ENCODE results near the gene PCSK5. TPM values are rescaled to one million over a fixed set of nuclear protein-coding genes. Genes with fewer than 3 reads are reported as not detected.

Gene PCSK5
- polyA plus RNA-seq, 2 donors = 4.2 to 6.1 TPM

- Histone ChIP-seq H3K27ac (ENCODE audit: low read depth in 2 of 2, low read length in 1 of 2) (peak overlapping the region in 1 of 2 donors; percentile 9), H3K4me1 (ENCODE audit: control insufficient read depth in 2 of 2, insufficient read depth in 2 of 2, low read length in 1 of 2) (peaks cover 0 to 4% of the 10 kb centered on the region in 2 donors), H3K4me3 (ENCODE audit: low read depth in 1 of 2, low read length in 2 of 2) (no peak overlapping the region), H3K36me3 (ENCODE audit: control insufficient read depth in 2 of 2, insufficient read depth in 2 of 2, low read length in 1 of 2) (peaks cover 2 to 8% of the 10 kb centered on the region in 2 donors), H3K9me3 (ENCODE audit: control insufficient read depth in 2 of 2, insufficient read depth in 1 of 2, low read depth in 1 of 2, low read length in 1 of 2) (no peaks in the 10 kb centered on the region), H3K27me3 (ENCODE audit: control insufficient read depth in 1 of 2, insufficient read depth in 2 of 2, low read length in 2 of 2) (no peaks in the 10 kb centered on the region)
- 76 to 79% methylated on average over 5 of the region's 5 CpGs for WGBS, 2 donors
Observed at GRCh38 chr9:75990156-75990555, 99.7 kb downstream of the PCSK5 start.

GRCh38 chr9:75990576-75991304, 100.3 kb downstream of the PCSK5 start:
- 74 to 79% methylated on average over 6 of the region's 6 CpGs for WGBS, 2 donors
- H3K27ac ChIP-seq (ENCODE audit: low read depth in 2 of 2, low read length in 1 of 2) = no peak overlapping the region

GRCh38 chr9:75992482-75993206, 102.2 kb downstream of the PCSK5 start:
- Histone ChIP-seq H3K36me3 (ENCODE audit: control insufficient read depth in 2 of 2, insufficient read depth in 2 of 2, low read length in 1 of 2) (peaks cover 0 to 6% of the 10 kb centered on the region in 2 donors), H3K9me3 (ENCODE audit: control insufficient read depth in 2 of 2, insufficient read depth in 1 of 2, low read depth in 1 of 2, low read length in 1 of 2) (no peaks in the 10 kb centered on the region), H3K27ac (ENCODE audit: low read depth in 2 of 2, low read length in 1 of 2) (no peak overlapping the region), H3K4me1 (ENCODE audit: control insufficient read depth in 2 of 2, insufficient read depth in 2 of 2, low read length in 1 of 2) (peaks cover 0 to 4% of the 10 kb centered on the region in 2 donors), H3K4me3 (ENCODE audit: low read depth in 1 of 2, low read length in 2 of 2) (no peak overlapping the region), H3K27me3 (ENCODE audit: control insufficient read depth in 1 of 2, insufficient read depth in 2 of 2, low read length in 2 of 2) (no peaks in the 10 kb centered on the region)
- 74 to 76% methylated on average over 8 of the region's 8 CpGs for WGBS, 2 donors

More at GRCh38 chr9:75990576-75991304, 100.3 kb downstream of the PCSK5 start:
- peaks cover 0 to 4% of the 10 kb centered on the region in 2 donors for H3K4me1 ChIP-seq (ENCODE audit: control insufficient read depth in 2 of 2, insufficient read depth in 2 of 2, low read length in 1 of 2)
- H3K4me3 ChIP-seq (ENCODE audit: low read depth in 1 of 2, low read length in 2 of 2) = no peak overlapping the region
- no peaks in the 10 kb centered on the region for H3K9me3 ChIP-seq (ENCODE audit: control insufficient read depth in 2 of 2, insufficient read depth in 1 of 2, low read depth in 1 of 2, low read length in 1 of 2)
- no peaks in the 10 kb centered on the region for H3K27me3 ChIP-seq (ENCODE audit: control insufficient read depth in 1 of 2, insufficient read depth in 2 of 2, low read length in 2 of 2)
- peaks cover 2 to 8% of the 10 kb centered on the region in 2 donors for H3K36me3 ChIP-seq (ENCODE audit: control insufficient read depth in 2 of 2, insufficient read depth in 2 of 2, low read length in 1 of 2)

- Histone ChIP-seq H3K4me1 (ENCODE audit: control insufficient read depth in 2 of 2, insufficient read depth in 2 of 2, low read length in 1 of 2) (peaks cover 0 to under 1% of the 10 kb centered on the region in 2 donors), H3K9me3 (ENCODE audit: control insufficient read depth in 2 of 2, insufficient read depth in 1 of 2, low read depth in 1 of 2, low read length in 1 of 2) (no peaks in the 10 kb centered on the region), H3K27me3 (ENCODE audit: control insufficient read depth in 1 of 2, insufficient read depth in 2 of 2, low read length in 2 of 2) (no peaks in the 10 kb centered on the region), H3K27ac (ENCODE audit: low read depth in 2 of 2, low read length in 1 of 2) (no peak overlapping the region), H3K4me3 (ENCODE audit: low read depth in 1 of 2, low read length in 2 of 2) (no peak overlapping the region), H3K36me3 (ENCODE audit: control insufficient read depth in 2 of 2, insufficient read depth in 2 of 2, low read length in 1 of 2) (peaks cover 0 to 3% of the 10 kb centered on the region in 2 donors)
- WGBS, 2 donors = 66 to 67% methylated on average over 3 of the region's 3 CpGs
Observed at GRCh38 chr9:75993434-75993833, 103.0 kb downstream of the PCSK5 start.

GRCh38 chr9:75995066-75995465, 104.6 kb downstream of the PCSK5 start:
- H3K9me3 ChIP-seq (ENCODE audit: control insufficient read depth in 2 of 2, insufficient read depth in 1 of 2, low read depth in 1 of 2, low read length in 1 of 2) = no peaks in the 10 kb centered on the region
- H3K27me3 ChIP-seq (ENCODE audit: control insufficient read depth in 1 of 2, insufficient read depth in 2 of 2, low read length in 2 of 2) = no peaks in the 10 kb centered on the region
- H3K4me3 ChIP-seq (ENCODE audit: low read depth in 1 of 2, low read length in 2 of 2) = no peak overlapping the region
- no peak overlapping the region for H3K27ac ChIP-seq (ENCODE audit: low read depth in 2 of 2, low read length in 1 of 2)
- peaks cover 0 to 1% of the 10 kb centered on the region in 2 donors for H3K36me3 ChIP-seq (ENCODE audit: control insufficient read depth in 2 of 2, insufficient read depth in 2 of 2, low read length in 1 of 2)
- no peaks in the 10 kb centered on the region for H3K4me1 ChIP-seq (ENCODE audit: control insufficient read depth in 2 of 2, insufficient read depth in 2 of 2, low read length in 1 of 2)

- H3K27ac ChIP-seq (ENCODE audit: low read depth in 2 of 2, low read length in 1 of 2) = no peak overlapping the region
- no peaks in the 10 kb centered on the region for H3K4me1 ChIP-seq (ENCODE audit: control insufficient read depth in 2 of 2, insufficient read depth in 2 of 2, low read length in 1 of 2)
Observed at GRCh38 chr9:75996726-75997125, 106.3 kb downstream of the PCSK5 start.

GRCh38 chr9:75997206-75997605, 106.7 kb downstream of the PCSK5 start:
- Histone ChIP-seq H3K36me3 (ENCODE audit: control insufficient read depth in 2 of 2, insufficient read depth in 2 of 2, low read length in 1 of 2) (no peaks in the 10 kb centered on the region), H3K27ac (ENCODE audit: low read depth in 2 of 2, low read length in 1 of 2) (no peak overlapping the region), H3K9me3 (ENCODE audit: control insufficient read depth in 2 of 2, insufficient read depth in 1 of 2, low read depth in 1 of 2, low read length in 1 of 2) (no peaks in the 10 kb centered on the region), H3K4me1 (ENCODE audit: control insufficient read depth in 2 of 2, insufficient read depth in 2 of 2, low read length in 1 of 2) (no peaks in the 10 kb centered on the region), H3K4me3 (ENCODE audit: low read depth in 1 of 2, low read length in 2 of 2) (no peak overlapping the region), H3K27me3 (ENCODE audit: control insufficient read depth in 1 of 2, insufficient read depth in 2 of 2, low read length in 2 of 2) (no peaks in the 10 kb centered on the region)
- 82 to 92% methylated on average over 1 of the region's 1 CpG for WGBS, 2 donors

More at GRCh38 chr9:75996726-75997125, 106.3 kb downstream of the PCSK5 start:
- Histone ChIP-seq H3K27me3 (ENCODE audit: control insufficient read depth in 1 of 2, insufficient read depth in 2 of 2, low read length in 2 of 2) (no peaks in the 10 kb centered on the region), H3K9me3 (ENCODE audit: control insufficient read depth in 2 of 2, insufficient read depth in 1 of 2, low read depth in 1 of 2, low read length in 1 of 2) (no peaks in the 10 kb centered on the region), H3K36me3 (ENCODE audit: control insufficient read depth in 2 of 2, insufficient read depth in 2 of 2, low read length in 1 of 2) (no peaks in the 10 kb centered on the region), H3K4me3 (ENCODE audit: low read depth in 1 of 2, low read length in 2 of 2) (no peak overlapping the region)

GRCh38 chr9:75998096-75998780, 107.8 kb downstream of the PCSK5 start:
- no peaks in the 10 kb centered on the region for H3K9me3 ChIP-seq (ENCODE audit: control insufficient read depth in 2 of 2, insufficient read depth in 1 of 2, low read depth in 1 of 2, low read length in 1 of 2)
- H3K36me3 ChIP-seq (ENCODE audit: control insufficient read depth in 2 of 2, insufficient read depth in 2 of 2, low read length in 1 of 2) = no peaks in the 10 kb centered on the region
- no peak overlapping the region for H3K27ac ChIP-seq (ENCODE audit: low read depth in 2 of 2, low read length in 1 of 2)
- WGBS, 2 donors = 84 to 93% methylated on average over 4 of the region's 4 CpGs
- H3K4me3 ChIP-seq (ENCODE audit: low read depth in 1 of 2, low read length in 2 of 2) = no peak overlapping the region
- H3K4me1 ChIP-seq (ENCODE audit: control insufficient read depth in 2 of 2, insufficient read depth in 2 of 2, low read length in 1 of 2) = no peaks in the 10 kb centered on the region
- no peaks in the 10 kb centered on the region for H3K27me3 ChIP-seq (ENCODE audit: control insufficient read depth in 1 of 2, insufficient read depth in 2 of 2, low read length in 2 of 2)

- Histone ChIP-seq H3K27ac (ENCODE audit: low read depth in 2 of 2, low read length in 1 of 2) (no peak overlapping the region), H3K4me1 (ENCODE audit: control insufficient read depth in 2 of 2, insufficient read depth in 2 of 2, low read length in 1 of 2) (no peaks in the 10 kb centered on the region), H3K4me3 (ENCODE audit: low read depth in 1 of 2, low read length in 2 of 2) (no peak overlapping the region), H3K36me3 (ENCODE audit: control insufficient read depth in 2 of 2, insufficient read depth in 2 of 2, low read length in 1 of 2) (no peaks in the 10 kb centered on the region), H3K27me3 (ENCODE audit: control insufficient read depth in 1 of 2, insufficient read depth in 2 of 2, low read length in 2 of 2) (no peaks in the 10 kb centered on the region), H3K9me3 (ENCODE audit: control insufficient read depth in 2 of 2, insufficient read depth in 1 of 2, low read depth in 1 of 2, low read length in 1 of 2) (no peaks in the 10 kb centered on the region)
- 76 to 96% methylated on average over 2 of the region's 2 CpGs for WGBS, 2 donors
Observed at GRCh38 chr9:76001459-76001858, 111.0 kb downstream of the PCSK5 start.

Measured in esophagus (tissue), 2 donors.